ENCODE data around the gene AHNAK2. TPM values are rescaled to one million over a fixed set of nuclear protein-coding genes. Genes with fewer than 3 reads are reported as not detected.

AHNAK2 gene
- total RNA-seq, 4 donors from 2014 or later = 3.2 to 19.0 (median 10.7) TPM

- Histone ChIP-seq H3K9me3 (no peaks in the 10 kb centered on the region), H3K4me3 (no peak overlapping the region), H3K27me3 (no peaks in the 10 kb centered on the region), H3K4me1 (peaks cover 0 to 9% (median 4%) of the 10 kb centered on the region in 4 donors), H3K27ac (no peak overlapping the region), H3K36me3 (no peaks in the 10 kb centered on the region)
- no peak for DNase-seq
- TF ChIP-seq, protein P1, sequence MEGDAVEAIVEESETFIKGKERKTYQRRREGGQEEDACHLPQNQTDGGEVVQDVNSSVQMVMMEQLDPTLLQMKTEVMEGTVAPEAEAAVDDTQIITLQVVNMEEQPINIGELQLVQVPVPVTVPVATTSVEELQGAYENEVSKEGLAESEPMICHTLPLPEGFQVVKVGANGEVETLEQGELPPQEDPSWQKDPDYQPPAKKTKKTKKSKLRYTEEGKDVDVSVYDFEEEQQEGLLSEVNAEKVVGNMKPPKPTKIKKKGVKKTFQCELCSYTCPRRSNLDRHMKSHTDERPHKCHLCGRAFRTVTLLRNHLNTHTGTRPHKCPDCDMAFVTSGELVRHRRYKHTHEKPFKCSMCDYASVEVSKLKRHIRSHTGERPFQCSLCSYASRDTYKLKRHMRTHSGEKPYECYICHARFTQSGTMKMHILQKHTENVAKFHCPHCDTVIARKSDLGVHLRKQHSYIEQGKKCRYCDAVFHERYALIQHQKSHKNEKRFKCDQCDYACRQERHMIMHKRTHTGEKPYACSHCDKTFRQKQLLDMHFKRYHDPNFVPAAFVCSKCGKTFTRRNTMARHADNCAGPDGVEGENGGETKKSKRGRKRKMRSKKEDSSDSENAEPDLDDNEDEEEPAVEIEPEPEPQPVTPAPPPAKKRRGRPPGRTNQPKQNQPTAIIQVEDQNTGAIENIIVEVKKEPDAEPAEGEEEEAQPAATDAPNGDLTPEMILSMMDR (IDR thresholded peaks at IDR 0.05) = no peak
- TF ChIP-seq POLR2A (IDR thresholded peaks at IDR 0.05) = no peak
Measured at GRCh38 chr14:104935955-104936354, 42.2 kb downstream of the AHNAK2 start.

GRCh38 chr14:104935026-104935650, 43.0 kb downstream of the AHNAK2 start:
- Histone ChIP-seq H3K4me1 (peaks cover 0 to 9% (median 4%) of the 10 kb centered on the region in 4 donors), H3K27me3 (no peaks in the 10 kb centered on the region), H3K36me3 (no peaks in the 10 kb centered on the region), H3K27ac (no peak overlapping the region), H3K4me3 (no peak overlapping the region), H3K9me3 (no peaks in the 10 kb centered on the region)
- TF ChIP-seq, protein P1 (IDR thresholded peaks at IDR 0.05) = no peak
- no peak for TF ChIP-seq POLR2A (IDR thresholded peaks at IDR 0.05)
- DNase-seq = peak in 2 of 3 donors; percentile 26 to 27

GRCh38 chr14:104933746-104934733, 44.1 kb downstream of the AHNAK2 start:
- peak in 2 of 3 donors; percentile 40 to 45 for DNase-seq
- no peak for TF ChIP-seq POLR2A (IDR thresholded peaks at IDR 0.05)
- TF ChIP-seq, protein P1 (IDR thresholded peaks at IDR 0.05) = no peak
- H3K27me3 ChIP-seq = no peaks in the 10 kb centered on the region
- H3K27ac ChIP-seq = peak overlapping the region in 1 of 4 donors; percentile 18
- H3K9me3 ChIP-seq = no peaks in the 10 kb centered on the region
- H3K4me3 ChIP-seq = peak overlapping the region; percentile 47 to 68 (median 50)
- H3K4me1 ChIP-seq = peaks cover 0 to 9% (median 4%) of the 10 kb centered on the region in 4 donors
- no peaks in the 10 kb centered on the region for H3K36me3 ChIP-seq

GRCh38 chr14:104932676-104933631, 45.2 kb downstream of the AHNAK2 start:
- Histone ChIP-seq H3K27me3 (no peaks in the 10 kb centered on the region), H3K4me1 (peaks cover 0 to 9% (median 4%) of the 10 kb centered on the region in 4 donors), H3K4me3 (peak overlapping the region; percentile 47 to 68 (median 50)), H3K9me3 (no peaks in the 10 kb centered on the region), H3K36me3 (no peaks in the 10 kb centered on the region), H3K27ac (peak overlapping the region in 2 of 4 donors; percentile 18 to 33)
- TF ChIP-seq, protein P1 (IDR thresholded peaks at IDR 0.05) = peak; percentile 62 to 91 (median 72)
- no peak for TF ChIP-seq POLR2A (IDR thresholded peaks at IDR 0.05)
- DNase-seq = peak; percentile 68 to 91 (median 82)

Measured in Peyer's patch (tissue), 4 donors.